Measurements from ENCODE around the gene ALMS1.

DNA sequence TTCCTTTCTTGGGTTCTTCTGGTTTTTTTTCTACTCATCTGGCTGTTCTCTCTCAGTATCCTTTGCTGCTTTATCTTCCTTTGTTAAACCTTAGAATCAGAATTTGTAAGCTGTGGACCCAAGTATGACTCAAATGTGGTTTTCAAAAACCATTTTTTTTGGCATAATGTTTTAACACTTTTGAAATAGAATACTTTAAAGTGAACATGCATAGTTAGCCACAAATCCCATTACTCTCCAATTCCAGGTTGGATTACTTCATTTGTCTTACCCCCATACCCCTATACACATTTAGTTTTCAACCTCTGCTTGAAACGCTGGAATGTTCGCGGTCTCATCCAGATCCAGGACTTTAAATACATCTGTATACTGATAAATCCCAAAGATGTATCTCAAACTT lies 29.1 kb downstream of the ALMS1 start:
- TF ChIP-seq, protein P1, sequence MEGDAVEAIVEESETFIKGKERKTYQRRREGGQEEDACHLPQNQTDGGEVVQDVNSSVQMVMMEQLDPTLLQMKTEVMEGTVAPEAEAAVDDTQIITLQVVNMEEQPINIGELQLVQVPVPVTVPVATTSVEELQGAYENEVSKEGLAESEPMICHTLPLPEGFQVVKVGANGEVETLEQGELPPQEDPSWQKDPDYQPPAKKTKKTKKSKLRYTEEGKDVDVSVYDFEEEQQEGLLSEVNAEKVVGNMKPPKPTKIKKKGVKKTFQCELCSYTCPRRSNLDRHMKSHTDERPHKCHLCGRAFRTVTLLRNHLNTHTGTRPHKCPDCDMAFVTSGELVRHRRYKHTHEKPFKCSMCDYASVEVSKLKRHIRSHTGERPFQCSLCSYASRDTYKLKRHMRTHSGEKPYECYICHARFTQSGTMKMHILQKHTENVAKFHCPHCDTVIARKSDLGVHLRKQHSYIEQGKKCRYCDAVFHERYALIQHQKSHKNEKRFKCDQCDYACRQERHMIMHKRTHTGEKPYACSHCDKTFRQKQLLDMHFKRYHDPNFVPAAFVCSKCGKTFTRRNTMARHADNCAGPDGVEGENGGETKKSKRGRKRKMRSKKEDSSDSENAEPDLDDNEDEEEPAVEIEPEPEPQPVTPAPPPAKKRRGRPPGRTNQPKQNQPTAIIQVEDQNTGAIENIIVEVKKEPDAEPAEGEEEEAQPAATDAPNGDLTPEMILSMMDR (IDR thresholded peaks at IDR 0.05; ENCODE audit: control extremely low read depth in 1 of 3, insufficient read depth in 1 of 3, low read depth in 1 of 3, low read length in 3 of 3) = no peak
- TF ChIP-seq CHD7 (IDR thresholded peaks at IDR 0.05; ENCODE audit: insufficient replicate concordance, low read length) (no peak), EP300 (IDR thresholded peaks at IDR 0.05; ENCODE audit: borderline replicate concordance in 1 of 2, low read depth in 2 of 2, low read length in 2 of 2) (no peak), SUZ12 (IDR thresholded peaks at IDR 0.05; ENCODE audit: low read length) (no peak), RBBP5 (IDR thresholded peaks at IDR 0.05; ENCODE audit: borderline replicate concordance, low read depth, low read length) (no peak), POLR2A (IDR thresholded peaks at IDR 0.05; ENCODE audit: control extremely low read depth in 1 of 2, low read depth in 2 of 2, low read length in 2 of 2) (no peak), POLR2AphosphoS5 (IDR thresholded peaks at IDR 0.05; ENCODE audit: low read depth, low read length) (no peak), CHD2 (IDR thresholded peaks at IDR 0.05; ENCODE audit: low read length) (no peak), SRF (IDR thresholded peaks at IDR 0.05; ENCODE audit: low read depth, low read length) (no peak), CHD1 (IDR thresholded peaks at IDR 0.05; ENCODE audit: low read depth, low read length) (no peak), SP2 (IDR thresholded peaks at IDR 0.05; ENCODE audit: low read length) (no peak)
